H1 (cell line): ENCODE data around the gene GADL1. TPM values are rescaled to one million over a fixed set of nuclear protein-coding genes. Genes with fewer than 3 reads are reported as not detected.

Source experiments
- CTCF ChIA-PET: fragments of 300-600 bp; sonication (Branson Sonifier 250); formaldehyde crosslinking; loops from one replicate; lab custom pipeline; 2021; ENCODE audit not compliant: partially characterized antibody; lab: Charles Lee
- POLR2A ChIA-PET: fragments of 300-600 bp; sonication (Branson Sonifier 250); formaldehyde crosslinking; loops from one replicate; lab custom pipeline; 2021; ENCODE audit warnings: inconsistent platforms; ENCODE audit not compliant: partially characterized antibody; lab: Charles Lee
- DNase-seq, 2 experiments: peaks; one replicate each; pipeline versions ENCODE4 v3.0.0 to v3.0.0-alpha.2; 2010 to 2022; ENCODE audit warnings: low spot score in 2 of 2, low read depth in 1 of 2, mixed read lengths in 1 of 2
- FAIRE-seq: peaks from 2 replicates; lab custom pipeline; 2011; peaks lifted over from hg19 to GRCh38; lab: Jason Lieb, UNC
- H2AFZ ChIP-seq: 2 replicates; pipeline ENCODE4 v1.8.1; 2012; ENCODE audit warnings: low read length, inconsistent platforms
- H2AK5ac ChIP-seq: 2 replicates; pipeline ENCODE4 v1.6.1; 2013; ENCODE audit warnings: low read depth, low read length
- H2BK120ac ChIP-seq: replicated peaks from 2 replicates; pipeline ENCODE3; 2013; ENCODE audit warnings: low read depth, low read length, inconsistent platforms
- H2BK12ac ChIP-seq: 2 replicates; pipeline ENCODE4 v1.6.1; 2013; ENCODE audit warnings: low read depth, low read length
- H2BK15ac ChIP-seq: 2 replicates; pipeline ENCODE4 v1.6.1; 2013; ENCODE audit warnings: low read length
- H2BK20ac ChIP-seq: 2 replicates; pipeline ENCODE4 v1.6.1; 2013; ENCODE audit warnings: low read length
- H2BK5ac ChIP-seq: 2 replicates; pipeline ENCODE4 v1.6.1; 2013; ENCODE audit warnings: low read depth, low read length
- H3K14ac ChIP-seq: 2 replicates; pipeline ENCODE4 v1.6.1; 2013; ENCODE audit warnings: inconsistent platforms; ENCODE audit not compliant: insufficient read length
- H3K18ac ChIP-seq: 2 replicates; pipeline ENCODE4 v1.6.1; 2013; ENCODE audit warnings: low read length; ENCODE audit errors: extremely low read depth
- H3K23ac ChIP-seq: 2 replicates; pipeline ENCODE4 v1.6.1; 2013; ENCODE audit warnings: inconsistent platforms; ENCODE audit not compliant: insufficient read length
- H3K23me2 ChIP-seq: 2 replicates; pipeline ENCODE4 v1.6.1; 2013; ENCODE audit warnings: low read depth, low read length
- H3K27ac ChIP-seq: 2 replicates; pipeline ENCODE4 v1.6.1; 2011; ENCODE audit warnings: low read depth, low read length, inconsistent platforms
- H3K27me3 ChIP-seq, 4 experiments: replicated peaks in 1 of 4; 1 replicate in 1 of 4; 2 replicates in 3 of 4; pipeline versions ENCODE4 v1.6.1 to v1.8.1; 2011 to 2013; ENCODE audit warnings: low read length in 3 of 4, mild to moderate bottlenecking in 3 of 4, inconsistent platforms in 2 of 4, mixed read lengths in 2 of 4, moderate library complexity in 1 of 4; ENCODE audit not compliant: control insufficient read depth in 3 of 4, insufficient read depth in 3 of 4; ENCODE audit errors: extremely low read depth in 1 of 4
- H3K36me3 ChIP-seq, 4 experiments: 2 replicates each; pipeline versions ENCODE4 v1.6.1 to v1.8.1; 2011 to 2013; ENCODE audit warnings: mild to moderate bottlenecking in 4 of 4, low read length in 3 of 4, moderate library complexity in 2 of 4, control low read depth in 1 of 4, inconsistent platforms in 1 of 4; ENCODE audit not compliant: insufficient read depth in 4 of 4, control insufficient read depth in 2 of 4
- H3K4ac ChIP-seq: replicated peaks from 2 replicates; pipeline ENCODE3; 2013; ENCODE audit warnings: low read length, low read depth, mixed read lengths, inconsistent platforms; ENCODE audit not compliant: insufficient read length
- H3K4me1 ChIP-seq, 4 experiments: replicated peaks in 1 of 4; 1 replicate in 1 of 4; 2 replicates in 3 of 4; pipeline versions ENCODE4 v1.6.1 to v1.8.1; 2011 to 2013; ENCODE audit warnings: low read length in 3 of 4, inconsistent platforms in 2 of 4, mixed read lengths in 1 of 4; ENCODE audit not compliant: insufficient read depth in 4 of 4, control insufficient read depth in 3 of 4
- H3K4me2 ChIP-seq, 2 experiments: 2 replicates each; pipeline versions ENCODE4 v1.6.1 to v1.8.1; 2011 to 2013; ENCODE audit warnings: low read depth in 2 of 2, low read length in 2 of 2, control low read depth in 1 of 2, inconsistent platforms in 1 of 2, mild to moderate bottlenecking in 1 of 2; ENCODE audit not compliant: insufficient read depth in 1 of 2
- H3K4me3 ChIP-seq, 4 experiments: fragments of 200-600, 300-600 bp in 1 of 4; sonication (generic), shearing (Covaris generic), sonication (Bioruptor Twin) in 1 of 4; 2 replicates each; pipeline versions ENCODE4 v1.5.1 to v1.8.1; 2011 to 2016; ENCODE audit warnings: low read length in 4 of 4, low read depth in 3 of 4, control low read depth in 2 of 4, inconsistent platforms in 2 of 4, mild to moderate bottlenecking in 2 of 4, mixed read lengths in 1 of 4, moderate library complexity in 1 of 4; ENCODE audit not compliant: insufficient read depth in 2 of 4; ENCODE audit errors: extremely low read depth in 1 of 4
- H3K56ac ChIP-seq: replicated peaks from 2 replicates; pipeline ENCODE3; 2013; ENCODE audit warnings: low read depth, mild to moderate bottlenecking, mixed read lengths, low read length, inconsistent platforms; ENCODE audit not compliant: insufficient read length
- H3K79me1 ChIP-seq: 2 replicates; pipeline ENCODE4 v1.6.1; 2013; ENCODE audit warnings: low read depth, low read length, control low read depth
- H3K79me2 ChIP-seq, 2 experiments: 2 replicates each; pipeline versions ENCODE4 v1.6.1 to v1.8.1; 2012 to 2013; ENCODE audit warnings: low read length in 2 of 2, mild to moderate bottlenecking in 2 of 2, inconsistent platforms in 1 of 2; ENCODE audit not compliant: insufficient read depth in 2 of 2, control insufficient read depth in 1 of 2
- H3K9ac ChIP-seq, 4 experiments: replicated peaks in 1 of 4; 1 replicate in 1 of 4; 2 replicates in 3 of 4; pipeline versions ENCODE4 v1.6.1 to v1.8.1; 2011 to 2013; ENCODE audit warnings: low read depth in 3 of 4, low read length in 3 of 4, control low read depth in 2 of 4, mild to moderate bottlenecking in 2 of 4, moderate library complexity in 2 of 4, inconsistent platforms in 1 of 4; ENCODE audit errors: extremely low read depth in 1 of 4
- H3K9me3 ChIP-seq, 2 experiments: 2 replicates each; pipeline versions ENCODE4 v1.6.1 to v1.8.1; 2012 to 2013; ENCODE audit warnings: mild to moderate bottlenecking in 2 of 2, moderate library complexity in 2 of 2, control low read depth in 1 of 2, inconsistent platforms in 1 of 2, low read depth in 1 of 2, low read length in 1 of 2, mixed read lengths in 1 of 2; ENCODE audit not compliant: insufficient read depth in 2 of 2
- H4K20me1 ChIP-seq, 2 experiments: replicated peaks in 1 of 2; 2 replicates each; pipeline versions ENCODE3 to v1.8.1; 2011 to 2013; ENCODE audit warnings: inconsistent platforms in 2 of 2, low read length in 2 of 2, mild to moderate bottlenecking in 1 of 2; ENCODE audit not compliant: insufficient read depth in 2 of 2, control insufficient read depth in 1 of 2
- H4K5ac ChIP-seq: 2 replicates; pipeline ENCODE4 v1.6.1; 2013; ENCODE audit warnings: low read length, low read depth, mixed read lengths, inconsistent platforms; ENCODE audit not compliant: insufficient read length
- H4K8ac ChIP-seq: 2 replicates; pipeline ENCODE4 v1.8.0; 2013; ENCODE audit warnings: mild to moderate bottlenecking, moderate library complexity, low read length, inconsistent platforms; ENCODE audit not compliant: insufficient read depth; ENCODE audit errors: extremely low read depth
- H4K91ac ChIP-seq: replicated peaks from 2 replicates; pipeline ENCODE3; 2013; ENCODE audit warnings: low read length, mixed read lengths, inconsistent platforms; ENCODE audit not compliant: insufficient read length
- CREB1 ChIP-seq: IDR thresholded peaks from 2 replicates; pipeline ENCODE4 v1.6.1; 2012; ENCODE audit warnings: inconsistent platforms
- CTBP2 ChIP-seq: IDR thresholded peaks from 2 replicates; pipeline ENCODE4 v1.7.0; 2011; ENCODE audit warnings: borderline replicate concordance, mild to moderate bottlenecking, moderate library complexity, mixed read lengths, low read length; ENCODE audit not compliant: insufficient read depth, insufficient read length
- EGR1 ChIP-seq: IDR thresholded peaks from 2 replicates; pipeline ENCODE4 v1.6.1; 2011; ENCODE audit warnings: low read depth, low read length, borderline replicate concordance
- EP300 ChIP-seq, 2 experiments: IDR thresholded peaks; 1 replicate in 1 of 2; 2 replicates in 1 of 2; pipeline ENCODE4 v1.6.1; 2011 to 2012; ENCODE audit warnings: low read depth in 2 of 2, low read length in 2 of 2, mild to moderate bottlenecking in 2 of 2, borderline replicate concordance in 1 of 2, inconsistent platforms in 1 of 2, moderate library complexity in 1 of 2
- KDM4A ChIP-seq: IDR thresholded peaks from one replicate; pipeline ENCODE4 v1.7.1; 2012; ENCODE audit warnings: low read depth, mild to moderate bottlenecking, moderate library complexity, low read length, inconsistent platforms; ENCODE audit not compliant: severe bottlenecking
- MAFK ChIP-seq: IDR thresholded peaks from 2 replicates; pipeline ENCODE4 v1.6.1; 2012; ENCODE audit warnings: low read depth, mild to moderate bottlenecking, improper control_type of control experiment, low read length
- PHF8 ChIP-seq: fragments of 200-600 bp; sonication (generic); conservative IDR thresholded peaks from 2 replicates; pipeline ENCODE4 v1.7.1; 2012; ENCODE audit warnings: low read depth, mild to moderate bottlenecking, inconsistent platforms, low read length, moderate library complexity
- POLR2A ChIP-seq, 2 experiments: IDR thresholded peaks; 1 replicate in 1 of 2; 2 replicates in 1 of 2; pipeline ENCODE4 v1.6.1; 2011; ENCODE audit warnings: low read depth in 2 of 2, low read length in 2 of 2, mild to moderate bottlenecking in 2 of 2; ENCODE audit errors: control extremely low read depth in 1 of 2
- POU5F1 ChIP-seq: IDR thresholded peaks from 2 replicates; pipeline ENCODE4 v1.6.1; 2011; ENCODE audit warnings: low read depth, mild to moderate bottlenecking, low read length, moderate library complexity
- RNF2 ChIP-seq: fragments of 200-900, 300-1000 bp; sonication (generic); IDR thresholded peaks from 2 replicates; pipeline ENCODE4 v1.7.1; 2016; ENCODE audit warnings: borderline replicate concordance, low read depth, mild to moderate bottlenecking, antibody characterized with exemption, low read length; ENCODE audit not compliant: poor library complexity, severe bottlenecking; ENCODE audit errors: missing control alignments
- RXRA ChIP-seq: IDR thresholded peaks from 2 replicates; pipeline ENCODE4 v1.6.1; 2011; ENCODE audit warnings: low read depth, mild to moderate bottlenecking, low read length, moderate library complexity; ENCODE audit not compliant: insufficient read depth
- SIRT6 ChIP-seq: IDR thresholded peaks from one replicate; pipeline ENCODE4 v1.7.1; 2012; ENCODE audit warnings: low read length, inconsistent platforms
- SIX5 ChIP-seq: IDR thresholded peaks from 2 replicates; pipeline ENCODE4 v1.6.1; 2011; ENCODE audit warnings: mild to moderate bottlenecking, low read depth, low read length
- SP4 ChIP-seq: IDR thresholded peaks from 2 replicates; pipeline ENCODE4 v1.6.1; 2012; ENCODE audit warnings: low read length, inconsistent platforms
- TEAD4 ChIP-seq: IDR thresholded peaks from 2 replicates; pipeline ENCODE4 v1.6.1; 2012; ENCODE audit warnings: low read depth, low read length, inconsistent platforms, mixed read lengths
- ZNF274 ChIP-seq: IDR thresholded peaks from 2 replicates; pipeline ENCODE4 v1.7.0; 2012; ENCODE audit warnings: low read length, borderline replicate concordance; ENCODE audit errors: extremely low read depth
- WGBS, 2 experiments: shearing (Covaris generic) in 1 of 2; methylation state at CpG; one replicate each; pipeline versions ENCODE4 v1.1.6 to v1.1.7; 2013 to 2015; ENCODE audit warnings: low lambda C conversion rate in 2 of 2, mixed read lengths in 2 of 2, inconsistent platforms in 1 of 2, low coverage in 1 of 2, missing lambda C conversion rate in 1 of 2; ENCODE audit not compliant: insufficient replicate concordance in 2 of 2, insufficient coverage in 1 of 2, insufficient read length in 1 of 2; ENCODE audit errors: extremely low coverage in 1 of 2, missing lambda C conversion rate in 1 of 2; 5-methylcytosine and 5-hydroxymethylcytosine counted together
- polyA plus RNA-seq, 7 experiments: library from polyadenylated mRNA; depleted of rRNA in 3 of 7; stranded (reverse) in 5 of 7; unstranded in 2 of 7; fragments of >200 nt in 5 of 7; fragments of 200-250 nt in 2 of 7; gene quantifications; 1 replicate in 5 of 7; 2 replicates in 1 of 7; 4 replicates in 1 of 7; pipeline versions ENCODE4 v1.2.1 to v1.2.3, GENCODE V29; 2011 to 2013; ENCODE audit warnings: missing spikeins in 2 of 7, mixed read lengths in 2 of 7
- total RNA-seq: library from RNA; stranded (reverse); fragmentation: NEBNext Ultra II Directional; extraction: Animal tissue kit (Norgen Biotek cat#: 25700); gene quantifications from 2 replicates; pipeline ENCODE4 v1.2.1, GENCODE V29; 2021

GADL1 gene
- total and polyA plus RNA-seq, 2 of the 8 experiments (the other 6 are each of a cell fraction or from before 2014, with no cell fraction given): 0.03 to 0.30 TPM

GRCh38 chr3:30914696-30915095, 20.2 kb upstream of the GADL1 start:
- CTCF ChIA-PET: no interaction called here
- Histone ChIP-seq H4K91ac (no peak overlapping the region), H4K20me1 (no peaks in the 10 kb centered on the region), H3K18ac (no peak overlapping the region), H2BK15ac (no peak overlapping the region), H3K36me3 (no peaks in the 10 kb centered on the region), H3K23me2 (no peaks in the 10 kb centered on the region), H3K4me3 (no peak overlapping the region), H3K27me3 (no peaks in the 10 kb centered on the region), H4K8ac (no peak overlapping the region), H4K5ac (no peak overlapping the region), H2AK5ac (no peak overlapping the region), H3K9ac (no peak overlapping the region), H3K14ac (no peak overlapping the region), H3K4me2 (no peak overlapping the region), H2BK12ac (no peak overlapping the region), H3K9me3 (no peaks in the 10 kb centered on the region), H3K79me1 (no peaks in the 10 kb centered on the region), H3K4me1 (0 out of 7 replicates have a peak, but pooled peaks cover 0 to 2% (median 0%) of the 10 kb centered on the region in 4 experiments), H2BK20ac (no peak overlapping the region), H2BK5ac (no peak overlapping the region), H3K4ac (no peak overlapping the region)
- 94% methylated on average over 4 of the region's 4 CpGs; no CpG with 5 or more reads in 1 of the 2 experiments for WGBS, 2 experiments
- POLR2A ChIA-PET: no interaction called here
- no peak for FAIRE-seq
- TF ChIP-seq CREB1: no peak
- TF ChIP-seq MAFK: no peak
- no peak for TF ChIP-seq POLR2A (IDR thresholded peaks at IDR 0.05; ENCODE audit: control extremely low read depth in 1 of 2, low read depth in 2 of 2, low read length in 2 of 2)
- no peak for TF ChIP-seq EP300 (IDR thresholded peaks at IDR 0.05; ENCODE audit: borderline replicate concordance in 1 of 2, low read depth in 2 of 2, low read length in 2 of 2)
- TF ChIP-seq ZNF274: no peak
- no peak for TF ChIP-seq RXRA
- TF ChIP-seq POU5F1: no peak
- TF ChIP-seq CTBP2: no peak
- no peak for TF ChIP-seq SIX5
- no peak for TF ChIP-seq TEAD4
- no peak for TF ChIP-seq EGR1
- TF ChIP-seq RNF2: no peak
- TF ChIP-seq SIRT6: no peak
- no peak for TF ChIP-seq SP4
- no peak for TF ChIP-seq KDM4A
- no peak for TF ChIP-seq PHF8
- TF ChIP-seq, all 59 proteins: peak for 0
- Histone ChIP-seq H2AFZ (no peak overlapping the region), H3K79me2 (no peaks in the 10 kb centered on the region), H3K23ac (no peak overlapping the region), H3K27ac (no peak overlapping the region), H3K56ac (no peak overlapping the region), H2BK120ac (no peak overlapping the region)
- DNase-seq: no peak
